BLaER1 treated with 17β-estradiol and CSF1 and Interleukin-3, amounts not matched to agents 10 nM and 100 nM (cell line): ENCODE data around the gene SBF2.
A peak's percentile ranks its signal among the peaks of the same experiment; 100 is the strongest.

ENCODE experiments used
- H3K27ac ChIP-seq, 11 experiments: shearing (Covaris generic); formaldehyde crosslinking; 2 replicates each; pipeline ENCODE4 v1.8.1; 2022
- H3K27me3 ChIP-seq, 11 experiments: shearing (Covaris generic); formaldehyde crosslinking; 2 replicates each; pipeline ENCODE4 v1.8.1; 2022
- H3K36me3 ChIP-seq, 11 experiments: shearing (Covaris generic); formaldehyde crosslinking; 2 replicates each; pipeline ENCODE4 v1.8.1; 2022
- H3K4me1 ChIP-seq, 10 experiments: shearing (Covaris generic); formaldehyde crosslinking; 2 replicates each; pipeline ENCODE4 v1.8.1; 2022
- H3K4me2 ChIP-seq, 11 experiments: shearing (Covaris generic); formaldehyde crosslinking; 2 replicates each; pipeline ENCODE4 v1.8.1; 2022
- H3K4me3 ChIP-seq, 10 experiments: shearing (Covaris generic); formaldehyde crosslinking; 2 replicates each; pipeline ENCODE4 v1.8.1; 2022
- H3K9ac ChIP-seq, 11 experiments: shearing (Covaris generic); formaldehyde crosslinking; 2 replicates each; pipeline ENCODE4 v1.8.1; 2022
- H3K9me3 ChIP-seq, 11 experiments: shearing (Covaris generic); formaldehyde crosslinking; replicated peaks in 1 of 11; 2 replicates each; pipeline ENCODE4 v1.8.1; 2022
- H4K20me1 ChIP-seq, 11 experiments: shearing (Covaris generic); formaldehyde crosslinking; 2 replicates each; pipeline ENCODE4 v1.8.1; 2022
- Cebpa-rat ChIP-seq, 11 experiments: shearing (Covaris generic); IDR thresholded peaks; 2 replicates each; pipeline ENCODE4 v1.8.1; 2022

The SBF2 gene

DNA sequence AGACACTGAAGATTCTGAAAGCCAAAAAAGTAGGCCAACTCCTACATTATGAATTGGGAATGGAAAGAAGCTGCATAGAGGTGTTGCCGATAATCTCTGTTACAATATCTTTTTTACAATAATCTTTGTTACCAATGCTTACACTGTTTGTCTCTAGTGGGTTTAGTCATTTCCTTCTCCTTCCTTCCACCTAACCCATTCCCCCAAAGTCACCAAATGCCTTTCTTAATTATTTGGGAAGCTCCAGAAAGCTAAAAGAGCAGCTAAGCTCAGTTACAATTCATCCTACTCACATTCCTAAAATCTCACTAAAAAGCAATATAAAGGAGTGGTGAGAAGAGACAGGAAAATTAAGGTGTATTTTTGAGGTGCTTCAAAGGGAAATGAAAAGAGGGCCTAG is 316.5 kb downstream of the SBF2 start:
- H3K36me3 ChIP-seq, result peaks cover 0 to 54% (median 0%) of the 10 kb centered on the region in 11 experiments; a peak in 5 of 22 replicates
- no peak overlapping the region for H3K9ac ChIP-seq
- peaks cover 0 to 4% (median 0%) of the 10 kb centered on the region in 11 experiments; a peak in 2 of 22 replicates for H4K20me1 ChIP-seq
- peaks cover 0 to 1% (median under 1%) of the 10 kb centered on the region in 11 experiments; a peak in 6 of 22 replicates for H3K9me3 ChIP-seq
- H3K27me3 ChIP-seq, result no peaks in the 10 kb centered on the region
- no peak for TF ChIP-seq Cebpa-rat (IDR thresholded peaks at IDR 0.05)
- peaks cover 9 to 12% (median 11%) of the 10 kb centered on the region in 10 experiments; a peak in 18 of 20 replicates for H3K4me1 ChIP-seq
- H3K27ac ChIP-seq, result no peak overlapping the region
- no peak overlapping the region for H3K4me3 ChIP-seq
- peak overlapping the region; percentile 3 to 49 (median 24); a peak in 17 of 22 replicates for H3K4me2 ChIP-seq

DNA sequence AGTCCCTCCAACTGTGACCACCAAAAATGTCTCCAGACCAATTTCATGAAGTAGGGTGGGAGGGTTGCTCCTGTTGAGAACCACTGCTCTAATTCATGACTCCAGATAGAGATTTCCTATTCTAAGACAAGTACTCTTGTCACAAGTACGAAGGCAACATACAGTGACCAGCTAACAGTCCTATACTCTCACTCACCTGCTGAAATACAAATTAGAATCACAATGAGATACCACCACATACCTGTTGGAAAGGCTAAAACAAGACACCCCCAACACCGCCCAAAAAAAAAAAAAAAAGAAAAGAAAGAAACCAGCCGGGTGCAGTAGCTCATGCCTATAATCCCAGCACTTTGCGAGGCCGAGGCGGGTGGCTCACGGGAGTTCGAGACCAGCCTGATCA is 319.6 kb downstream of the SBF2 start:
- Histone ChIP-seq H3K36me3 (peaks cover 0 to 36% (median 0%) of the 10 kb centered on the region in 11 experiments; a peak in 5 of 22 replicates), H3K27me3 (no peaks in the 10 kb centered on the region), H3K9me3 (no peaks in the 10 kb centered on the region), H3K27ac (no peak overlapping the region), H3K9ac (no peak overlapping the region), H3K4me2 (no peak overlapping the region), H3K4me3 (no peak overlapping the region), H3K4me1 (peaks cover 9 to 12% (median 11%) of the 10 kb centered on the region in 10 experiments; a peak in 18 of 20 replicates), H4K20me1 (peaks cover 0 to 4% (median 0%) of the 10 kb centered on the region in 11 experiments; a peak in 2 of 22 replicates)
- no peak for TF ChIP-seq Cebpa-rat (IDR thresholded peaks at IDR 0.05)

DNA sequence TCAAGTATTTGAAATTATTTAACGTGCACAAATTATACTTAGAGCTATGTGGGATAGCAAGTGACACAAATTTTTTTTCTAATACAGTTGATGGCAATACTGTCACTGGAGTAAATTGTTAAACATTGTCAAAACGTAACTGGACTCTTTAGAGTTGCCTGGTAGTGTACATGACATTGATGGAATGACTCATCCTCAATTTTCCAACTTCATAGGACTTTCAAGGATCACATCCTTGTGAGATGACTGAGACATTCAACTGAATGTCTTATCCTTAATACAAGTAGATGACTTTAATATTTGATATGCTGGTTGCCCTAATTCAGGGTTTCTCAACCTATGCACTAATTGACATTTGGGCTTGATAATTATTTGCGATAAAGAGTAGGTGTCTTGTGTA is 320.1 kb downstream of the SBF2 start:
- no peak overlapping the region for H3K27ac ChIP-seq
- H3K9me3 ChIP-seq, result no peaks in the 10 kb centered on the region
- no peak for TF ChIP-seq Cebpa-rat (IDR thresholded peaks at IDR 0.05)
- H3K27me3 ChIP-seq, result no peaks in the 10 kb centered on the region
- H3K4me1 ChIP-seq, result peaks cover 9 to 12% (median 11%) of the 10 kb centered on the region in 10 experiments; a peak in 18 of 20 replicates
- peaks cover 0 to 34% (median 0%) of the 10 kb centered on the region in 11 experiments; a peak in 5 of 22 replicates for H3K36me3 ChIP-seq
- H3K9ac ChIP-seq, result no peak overlapping the region
- peaks cover 0 to 4% (median 0%) of the 10 kb centered on the region in 11 experiments; a peak in 2 of 22 replicates for H4K20me1 ChIP-seq
- H3K4me3 ChIP-seq, result no peak overlapping the region
- H3K4me2 ChIP-seq, result no peak overlapping the region

DNA sequence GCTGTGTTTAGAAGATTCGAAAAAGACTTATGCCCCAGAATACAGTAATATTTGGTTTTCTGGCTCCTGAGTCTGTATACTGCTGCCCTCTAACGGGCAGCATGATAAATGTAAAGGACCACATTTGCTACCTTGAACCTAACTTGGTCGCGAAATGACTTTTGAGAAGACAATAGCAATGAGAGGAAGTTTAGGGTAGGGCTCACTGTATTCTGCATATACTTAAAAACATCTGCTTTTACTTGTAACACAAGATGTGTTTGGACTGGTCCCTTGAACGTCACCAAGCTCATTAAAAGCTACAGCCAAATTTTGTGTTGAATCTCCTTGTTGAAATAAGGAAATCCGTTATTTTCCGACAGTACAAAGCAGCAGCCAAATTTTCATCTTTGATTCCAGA is 321.0 kb downstream of the SBF2 start:
- Histone ChIP-seq H3K4me2 (no peak overlapping the region), H3K4me3 (no peak overlapping the region), H3K27ac (no peak overlapping the region), H3K27me3 (no peaks in the 10 kb centered on the region), H3K4me1 (peaks cover 8 to 10% (median 9%) of the 10 kb centered on the region in 10 experiments; a peak in 18 of 20 replicates), H3K36me3 (peaks cover 0 to 33% (median 0%) of the 10 kb centered on the region in 11 experiments; a peak in 3 of 22 replicates), H4K20me1 (peaks cover 0 to 4% (median 0%) of the 10 kb centered on the region in 11 experiments; a peak in 2 of 22 replicates), H3K9me3 (no peaks in the 10 kb centered on the region), H3K9ac (no peak overlapping the region)
- no peak for TF ChIP-seq Cebpa-rat (IDR thresholded peaks at IDR 0.05)

DNA sequence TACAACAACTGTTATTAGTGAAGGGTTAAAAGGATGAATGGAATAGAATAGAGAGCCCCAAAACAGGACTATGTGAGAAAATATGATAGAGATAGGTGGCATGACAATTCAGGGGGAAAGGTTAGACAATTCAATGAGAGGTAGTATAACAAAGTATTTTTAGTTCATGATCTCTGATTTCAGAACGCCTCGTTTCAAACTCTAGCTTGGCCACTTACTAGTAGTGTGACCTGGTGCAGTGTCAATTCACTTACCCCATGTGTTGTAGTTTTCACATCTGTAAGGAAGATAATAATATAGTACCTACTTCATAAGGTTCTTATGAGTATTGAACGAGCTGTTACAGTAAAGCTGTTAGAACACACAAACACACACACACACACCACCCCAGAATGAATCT is 322.1 kb downstream of the SBF2 start:
- Histone ChIP-seq H4K20me1 (peaks cover 0 to 4% (median 0%) of the 10 kb centered on the region in 11 experiments; a peak in 2 of 22 replicates), H3K27me3 (no peaks in the 10 kb centered on the region), H3K4me1 (no peaks in the 10 kb centered on the region), H3K4me3 (no peak overlapping the region), H3K27ac (no peak overlapping the region), H3K9ac (no peak overlapping the region), H3K9me3 (no peaks in the 10 kb centered on the region), H3K36me3 (peaks cover 0 to 38% (median 0%) of the 10 kb centered on the region in 11 experiments; a peak in 3 of 22 replicates), H3K4me2 (no peak overlapping the region)
- TF ChIP-seq Cebpa-rat (IDR thresholded peaks at IDR 0.05), result no peak

DNA sequence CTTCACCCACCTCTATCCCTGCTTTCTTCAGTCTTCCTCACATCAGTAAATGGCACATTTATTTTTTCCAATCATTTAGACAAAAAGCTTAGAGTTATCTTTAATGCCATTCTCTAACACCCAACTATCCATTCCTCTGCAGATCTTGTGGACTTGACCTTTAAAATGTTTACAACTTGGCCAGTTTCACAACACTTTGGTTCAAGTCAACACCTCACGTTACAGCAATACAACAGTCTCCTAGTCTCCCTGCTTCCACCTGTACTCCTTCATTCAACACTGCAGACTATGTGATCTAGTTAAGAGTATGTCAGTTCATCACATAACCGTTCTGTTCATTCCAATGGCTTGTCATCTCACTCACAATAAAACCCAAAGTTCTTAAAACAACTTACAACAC is 325.0 kb downstream of the SBF2 start:
- H3K4me1 ChIP-seq, result no peaks in the 10 kb centered on the region
- H3K9ac ChIP-seq, result no peak overlapping the region
- peaks cover 0 to 4% (median 0%) of the 10 kb centered on the region in 11 experiments; a peak in 2 of 22 replicates for H4K20me1 ChIP-seq
- H3K4me3 ChIP-seq, result no peak overlapping the region
- no peak for TF ChIP-seq Cebpa-rat (IDR thresholded peaks at IDR 0.05)
- peaks cover 0 to 37% (median 0%) of the 10 kb centered on the region in 11 experiments; a peak in 4 of 22 replicates for H3K36me3 ChIP-seq
- H3K4me2 ChIP-seq, result no peak overlapping the region
- no peak overlapping the region for H3K27ac ChIP-seq
- no peaks in the 10 kb centered on the region for H3K9me3 ChIP-seq
- H3K27me3 ChIP-seq, result no peaks in the 10 kb centered on the region

DNA sequence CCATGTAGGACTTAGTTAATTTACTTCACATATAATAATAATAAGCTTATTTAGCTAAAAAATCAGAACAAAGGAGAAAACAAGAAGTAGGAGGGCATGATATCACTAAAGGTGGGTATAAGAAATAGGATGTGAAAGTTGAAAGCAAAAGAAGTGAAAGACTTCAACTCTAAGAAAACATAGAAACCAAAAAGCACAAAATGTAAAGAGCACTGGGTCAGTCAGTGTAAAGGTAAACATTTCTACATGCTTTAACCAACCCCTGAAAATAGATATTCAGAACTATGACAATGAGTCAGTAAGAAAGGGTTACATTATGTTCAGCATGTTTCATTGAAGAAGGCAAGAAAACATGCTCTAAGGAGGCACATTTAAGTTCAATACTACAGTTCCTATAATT is 331.3 kb downstream of the SBF2 start:
- Histone ChIP-seq H4K20me1 (no peaks in the 10 kb centered on the region), H3K9me3 (peaks cover 0 to 7% (median 0%) of the 10 kb centered on the region in 11 experiments; a peak in 2 of 22 replicates), H3K4me1 (no peaks in the 10 kb centered on the region), H3K36me3 (peaks cover 0 to 77% (median 0%) of the 10 kb centered on the region in 11 experiments; a peak in 4 of 22 replicates), H3K27ac (no peak overlapping the region), H3K4me2 (no peak overlapping the region), H3K9ac (no peak overlapping the region), H3K4me3 (no peak overlapping the region), H3K27me3 (no peaks in the 10 kb centered on the region)
- no peak for TF ChIP-seq Cebpa-rat (IDR thresholded peaks at IDR 0.05)

DNA sequence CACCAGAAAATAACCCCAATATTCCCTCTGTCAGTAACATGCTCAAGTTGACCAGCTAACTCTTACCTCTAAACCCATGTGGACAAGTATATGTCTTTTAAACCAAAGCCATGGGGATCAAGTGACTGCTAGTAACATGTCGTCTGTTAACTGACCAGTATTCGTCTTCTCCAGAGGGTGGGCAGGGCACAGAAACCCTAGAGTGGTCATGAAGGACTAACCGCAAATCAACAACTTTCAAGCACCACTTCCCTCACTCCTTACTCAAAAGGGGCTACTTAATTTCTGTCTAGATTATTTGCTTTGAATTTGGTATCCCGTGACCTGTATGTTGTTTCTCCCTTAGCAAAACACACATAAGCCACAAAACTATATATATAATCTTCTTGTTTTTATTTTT is 336.9 kb downstream of the SBF2 start:
- Histone ChIP-seq H3K9ac (no peak overlapping the region), H3K4me1 (no peaks in the 10 kb centered on the region), H3K4me3 (no peak overlapping the region), H3K27me3 (no peaks in the 10 kb centered on the region), H3K27ac (no peak overlapping the region), H3K4me2 (no peak overlapping the region), H3K9me3 (peaks cover 0 to 7% (median 0%) of the 10 kb centered on the region in 11 experiments; a peak in 2 of 22 replicates), H3K36me3 (peaks cover 0 to 72% (median 0%) of the 10 kb centered on the region in 11 experiments; a peak in 4 of 22 replicates), H4K20me1 (no peaks in the 10 kb centered on the region)
- no peak for TF ChIP-seq Cebpa-rat (IDR thresholded peaks at IDR 0.05)

DNA sequence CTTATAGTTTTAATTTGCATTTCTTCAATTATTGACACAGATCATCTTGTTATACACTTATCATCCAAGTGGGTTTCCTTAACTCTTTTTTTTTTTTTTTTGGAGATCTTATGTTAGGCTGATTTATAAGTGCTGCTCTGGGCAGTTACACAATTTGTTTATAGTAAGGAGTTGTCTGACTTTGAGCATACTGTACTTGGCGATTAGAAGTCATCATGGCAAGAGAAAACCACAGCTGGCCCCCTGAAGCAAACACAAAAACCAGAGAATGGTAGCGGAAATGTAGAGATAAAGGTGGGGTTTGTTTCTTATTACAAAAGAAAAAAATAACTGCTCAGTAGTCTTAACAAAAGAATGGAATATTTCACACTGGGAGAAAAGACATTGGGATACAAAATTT is 337.5 kb downstream of the SBF2 start:
- Histone ChIP-seq H3K4me2 (no peak overlapping the region), H3K9ac (no peak overlapping the region), H3K9me3 (peaks cover 0 to 7% (median 0%) of the 10 kb centered on the region in 11 experiments; a peak in 2 of 22 replicates), H3K27me3 (no peaks in the 10 kb centered on the region), H4K20me1 (no peaks in the 10 kb centered on the region), H3K4me3 (no peak overlapping the region), H3K36me3 (peaks cover 0 to 72% (median 0%) of the 10 kb centered on the region in 11 experiments; a peak in 4 of 22 replicates), H3K27ac (no peak overlapping the region), H3K4me1 (no peaks in the 10 kb centered on the region)
- no peak for TF ChIP-seq Cebpa-rat (IDR thresholded peaks at IDR 0.05)

DNA sequence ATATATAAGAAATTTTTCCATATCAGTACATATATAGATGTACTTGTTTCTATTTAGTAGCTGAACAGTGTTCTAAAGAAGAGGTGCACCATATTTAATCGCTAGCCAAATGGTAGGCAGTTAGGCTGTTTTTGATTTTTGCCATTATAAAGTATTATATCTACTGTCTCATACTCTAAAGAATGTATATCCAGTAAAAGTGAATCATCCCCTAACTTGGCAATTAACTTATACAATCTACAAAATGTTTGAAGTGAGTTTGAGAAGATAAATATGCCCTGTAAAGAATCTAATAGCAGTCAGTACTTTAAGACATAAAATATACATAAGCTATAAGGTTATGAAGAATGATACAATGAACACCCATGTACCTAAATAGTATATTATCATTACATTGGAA is 338.6 kb downstream of the SBF2 start:
- no peak overlapping the region for H3K9ac ChIP-seq
- H3K4me3 ChIP-seq, result no peak overlapping the region
- no peaks in the 10 kb centered on the region for H3K4me1 ChIP-seq
- TF ChIP-seq Cebpa-rat (IDR thresholded peaks at IDR 0.05), result no peak
- no peaks in the 10 kb centered on the region for H3K27me3 ChIP-seq
- H4K20me1 ChIP-seq, result no peaks in the 10 kb centered on the region
- no peak overlapping the region for H3K4me2 ChIP-seq
- H3K9me3 ChIP-seq, result peaks cover 0 to 7% (median 0%) of the 10 kb centered on the region in 11 experiments; a peak in 2 of 22 replicates
- no peak overlapping the region for H3K27ac ChIP-seq
- peaks cover 0 to 61% (median 0%) of the 10 kb centered on the region in 11 experiments; a peak in 4 of 22 replicates for H3K36me3 ChIP-seq
